Central memory CD8-positive, alpha-beta T cell (primary cell): ENCODE measurements around the gene CCDC57.
"Not testable (repeated sequence)": the region's sequence is repeated elsewhere in the genome, so short reads cannot be mapped to it uniquely, and the experiment has no call there.

ENCODE experiments used
- ATAC-seq: fragments of 150-1000 bp; cut with Tn5 transposase; replicated peaks from 2 replicates; pipeline ENCODE4 v1.10.0; 2022; ENCODE audit warnings: mild to moderate bottlenecking, moderate FRiP score, moderate number of reproducible peaks; ENCODE audit not compliant: poor library complexity, severe bottlenecking; ENCODE audit errors: extremely low read depth
- DNase-seq, 2 donors: peaks; one replicate each; pipeline ENCODE4 v3.0.0; 2021; ENCODE audit warnings: low spot score in 2 of 2
- H3K27ac Mint-ChIP-seq: one replicate; pipeline ENCODE4 v1.8.0; 2022; ENCODE audit warnings: low read depth, mild to moderate bottlenecking, moderate library complexity, mixed read lengths
- H3K27me3 Mint-ChIP-seq: one replicate; pipeline ENCODE4 v1.8.0; 2022; ENCODE audit warnings: mixed read lengths
- H3K36me3 Mint-ChIP-seq: one replicate; pipeline ENCODE4 v1.8.0; 2022; ENCODE audit warnings: mild to moderate bottlenecking, moderate library complexity, mixed read lengths; ENCODE audit not compliant: insufficient read depth
- H3K4me1 Mint-ChIP-seq: one replicate; pipeline ENCODE4 v1.8.0; 2022; ENCODE audit warnings: mixed read lengths
- H3K4me3 Mint-ChIP-seq: one replicate; pipeline ENCODE4 v1.8.0; 2022; ENCODE audit warnings: mild to moderate bottlenecking, moderate library complexity, mixed read lengths
- H3K9me3 Mint-ChIP-seq: one replicate; pipeline ENCODE4 v1.8.0; 2022; ENCODE audit warnings: mixed read lengths

CCDC57 gene

GRCh38 chr17:82194765-82195164 is 17.9 kb downstream of the CCDC57 start:
- Mint-ChIP-seq H3K27ac (no peak overlapping the region), H3K4me3 (no peak overlapping the region), H3K27me3 (no peaks in the 10 kb centered on the region), H3K4me1 (peaks cover 8% of the 10 kb centered on the region), H3K36me3 (peaks cover 13% of the 10 kb centered on the region), H3K9me3 (no peaks in the 10 kb centered on the region)
- DNase-seq (no peak), ATAC-seq (no peak)

- Mint-ChIP-seq H3K36me3 (peaks cover 13% of the 10 kb centered on the region), H3K4me1 (peaks cover 8% of the 10 kb centered on the region), H3K4me3 (no peak overlapping the region), H3K9me3 (no peaks in the 10 kb centered on the region), H3K27ac (no peak overlapping the region), H3K27me3 (no peaks in the 10 kb centered on the region)
- DNase-seq: no peak
- no peak for ATAC-seq
These were observed 19.0 kb downstream of the CCDC57 start for GRCh38 chr17:82193520-82194220.

GRCh38 chr17:82193050-82193449 is 19.6 kb downstream of the CCDC57 start:
- H3K4me1 Mint-ChIP-seq, ATAC-seq, H3K27me3 Mint-ChIP-seq, DNase-seq, H3K27ac Mint-ChIP-seq, H3K9me3 Mint-ChIP-seq, H3K4me3 Mint-ChIP-seq: not testable (repeated sequence)
- H3K36me3 Mint-ChIP-seq: peaks cover 12% of the 10 kb centered on the region

- H3K36me3 Mint-ChIP-seq: peaks cover 14% of the 10 kb centered on the region
- no peak overlapping the region for H3K4me3 Mint-ChIP-seq
- H3K9me3 Mint-ChIP-seq: no peaks in the 10 kb centered on the region
- no peak for ATAC-seq
- H3K27me3 Mint-ChIP-seq: no peaks in the 10 kb centered on the region
- DNase-seq: no peak
- H3K27ac Mint-ChIP-seq: no peak overlapping the region
- H3K4me1 Mint-ChIP-seq: no peaks in the 10 kb centered on the region
These were observed 24.4 kb downstream of the CCDC57 start for GRCh38 chr17:82188001-82188961.

- Mint-ChIP-seq H3K36me3 (peaks cover 18% of the 10 kb centered on the region), H3K27ac (no peak overlapping the region), H3K9me3 (no peaks in the 10 kb centered on the region), H3K4me3 (no peak overlapping the region), H3K27me3 (no peaks in the 10 kb centered on the region), H3K4me1 (no peaks in the 10 kb centered on the region)
- ATAC-seq (no peak), DNase-seq (no peak)
These were observed 25.1 kb downstream of the CCDC57 start for GRCh38 chr17:82187500-82187899.

- Mint-ChIP-seq H3K4me1 (no peaks in the 10 kb centered on the region), H3K4me3 (no peak overlapping the region), H3K27ac (no peak overlapping the region), H3K36me3 (peaks cover 15% of the 10 kb centered on the region), H3K9me3 (no peaks in the 10 kb centered on the region), H3K27me3 (no peaks in the 10 kb centered on the region)
- no peak for ATAC-seq
- DNase-seq: no peak
These were observed 26.4 kb downstream of the CCDC57 start for GRCh38 chr17:82186221-82186620.

GRCh38 chr17:82184761-82185160 is 27.9 kb downstream of the CCDC57 start:
- Mint-ChIP-seq H3K27ac (no peak overlapping the region), H3K4me1 (no peaks in the 10 kb centered on the region), H3K9me3 (no peaks in the 10 kb centered on the region), H3K4me3 (no peak overlapping the region), H3K27me3 (no peaks in the 10 kb centered on the region), H3K36me3 (peaks cover 15% of the 10 kb centered on the region)
- DNase-seq (no peak), ATAC-seq (no peak)

GRCh38 chr17:82180776-82181528 is 31.7 kb downstream of the CCDC57 start:
- DNase-seq (no peak), ATAC-seq (no peak)
- Mint-ChIP-seq H3K27ac (peak overlapping the region; percentile 26), H3K4me3 (no peak overlapping the region), H3K9me3 (no peaks in the 10 kb centered on the region), H3K36me3 (peaks cover 18% of the 10 kb centered on the region), H3K27me3 (no peaks in the 10 kb centered on the region), H3K4me1 (no peaks in the 10 kb centered on the region)

GRCh38 chr17:82179946-82180475 is 32.6 kb downstream of the CCDC57 start:
- ATAC-seq (no peak), DNase-seq (no peak)
- Mint-ChIP-seq H3K27ac (no peak overlapping the region), H3K27me3 (no peaks in the 10 kb centered on the region), H3K4me3 (no peak overlapping the region), H3K36me3 (peaks cover 15% of the 10 kb centered on the region), H3K4me1 (no peaks in the 10 kb centered on the region), H3K9me3 (no peaks in the 10 kb centered on the region)

GRCh38 chr17:82179412-82179811 is 33.2 kb downstream of the CCDC57 start:
- no peak for ATAC-seq
- H3K27me3 Mint-ChIP-seq: no peaks in the 10 kb centered on the region
- H3K36me3 Mint-ChIP-seq: peaks cover 12% of the 10 kb centered on the region
- no peaks in the 10 kb centered on the region for H3K9me3 Mint-ChIP-seq
- H3K4me3 Mint-ChIP-seq: no peak overlapping the region
- H3K27ac Mint-ChIP-seq: peak overlapping the region; percentile 76
- H3K4me1 Mint-ChIP-seq: no peaks in the 10 kb centered on the region
- no peak for DNase-seq

GRCh38 chr17:82178499-82179261 is 34.0 kb downstream of the CCDC57 start:
- Mint-ChIP-seq H3K36me3 (peaks cover 11% of the 10 kb centered on the region), H3K9me3 (no peaks in the 10 kb centered on the region), H3K4me1 (no peaks in the 10 kb centered on the region), H3K27ac (peak overlapping the region; percentile 76), H3K27me3 (no peaks in the 10 kb centered on the region), H3K4me3 (no peak overlapping the region)
- DNase-seq (no peak), ATAC-seq (no peak)
